ENCODE results near the gene TMPRSS9.

The TMPRSS9 gene

GRCh38 chr19:2335848-2336247 lies 24.2 kb upstream of the TMPRSS9 start:
- Histone ChIP-seq H2AFZ (ENCODE audit: insufficient read depth, low read length, poor library complexity) (no peak overlapping the region), H3K4me2 (ENCODE audit: low read length) (no peak overlapping the region), H3K27me3 (ENCODE audit: insufficient read depth, low read length) (no peaks in the 10 kb centered on the region), H3K27ac (ENCODE audit: low read depth, low read length) (no peak overlapping the region), H3K36me3 (ENCODE audit: control insufficient read depth in 1 of 2, insufficient read depth in 2 of 2, low read length in 2 of 2) (peaks cover 12 to 24% of the 10 kb centered on the region in 2 experiments), H3K23ac (ENCODE audit: low read length) (peak overlapping the region; percentile 11), H3K79me1 (ENCODE audit: low read length) (peaks cover 2% of the 10 kb centered on the region), H3K9ac (ENCODE audit: low read length) (no peak overlapping the region), H3K4me3 (ENCODE audit: low read depth, low read length) (no peak overlapping the region), H2BK12ac (ENCODE audit: low read length) (no peak overlapping the region), H2BK120ac (ENCODE audit: insufficient read depth, low read length, poor library complexity) (no peak overlapping the region), H3K9me3 (ENCODE audit: insufficient read depth, low read depth, low read length) (peaks cover 9% of the 10 kb centered on the region), H4K91ac (ENCODE audit: low read depth, low read length) (no peak overlapping the region), H4K12ac (ENCODE audit: low read depth, low read length) (no peak overlapping the region), H2AK5ac (ENCODE audit: low read length) (no peak overlapping the region), H3K79me2 (ENCODE audit: control insufficient read depth, insufficient read depth, low read length, poor library complexity) (no peaks in the 10 kb centered on the region), H3K4me1 (ENCODE audit: control insufficient read depth in 1 of 2, insufficient read depth in 2 of 2, low read length in 2 of 2) (peaks cover 14 to 17% of the 10 kb centered on the region in 2 experiments), H3K14ac (ENCODE audit: low read length) (no peak overlapping the region), H3K18ac (ENCODE audit: low read length) (no peak overlapping the region), H2BK5ac (ENCODE audit: low read depth, low read length, poor library complexity) (no peak overlapping the region), H3K4ac (ENCODE audit: low read depth, low read length) (no peak overlapping the region), H4K8ac (ENCODE audit: low read depth, low read length) (no peak overlapping the region)
- WGBS (ENCODE audit: extremely low coverage, insufficient coverage, insufficient read length) = no CpG with 5 or more reads among the region's 3 CpGs
- DNase-seq = no peak

GRCh38 chr19:2336528-2337328 lies 23.3 kb upstream of the TMPRSS9 start:
- Histone ChIP-seq H3K4me3 (ENCODE audit: low read depth, low read length) (peak overlapping the region; percentile 4), H3K27ac (ENCODE audit: low read depth, low read length) (peak overlapping the region; percentile 3), H2BK12ac (ENCODE audit: low read length) (no peak overlapping the region), H3K23ac (ENCODE audit: low read length) (peak overlapping the region; percentile 10), H3K4me2 (ENCODE audit: low read length) (no peak overlapping the region), H2AFZ (ENCODE audit: insufficient read depth, low read length, poor library complexity) (no peak overlapping the region), H3K4me1 (ENCODE audit: control insufficient read depth in 1 of 2, insufficient read depth in 2 of 2, low read length in 2 of 2) (peaks cover 22 to 25% of the 10 kb centered on the region in 2 experiments), H3K9ac (ENCODE audit: low read length) (no peak overlapping the region), H4K91ac (ENCODE audit: low read depth, low read length) (peak overlapping the region; percentile 9), H2BK5ac (ENCODE audit: low read depth, low read length, poor library complexity) (no peak overlapping the region), H3K9me3 (ENCODE audit: insufficient read depth, low read depth, low read length) (peaks cover 9% of the 10 kb centered on the region), H3K4ac (ENCODE audit: low read depth, low read length) (no peak overlapping the region), H3K27me3 (ENCODE audit: insufficient read depth, low read length) (no peaks in the 10 kb centered on the region), H3K36me3 (ENCODE audit: control insufficient read depth in 1 of 2, insufficient read depth in 2 of 2, low read length in 2 of 2) (peaks cover 17 to 29% of the 10 kb centered on the region in 2 experiments), H3K14ac (ENCODE audit: low read length) (no peak overlapping the region), H2BK120ac (ENCODE audit: insufficient read depth, low read length, poor library complexity) (no peak overlapping the region), H3K18ac (ENCODE audit: low read length) (no peak overlapping the region), H3K79me2 (ENCODE audit: control insufficient read depth, insufficient read depth, low read length, poor library complexity) (peaks cover 4% of the 10 kb centered on the region), H4K12ac (ENCODE audit: low read depth, low read length) (no peak overlapping the region), H4K8ac (ENCODE audit: low read depth, low read length) (no peak overlapping the region), H3K79me1 (ENCODE audit: low read length) (peaks cover 10% of the 10 kb centered on the region), H2AK5ac (ENCODE audit: low read length) (no peak overlapping the region)
- 100% methylated on average over 1 of the region's 33 CpGs for WGBS (ENCODE audit: extremely low coverage, insufficient coverage, insufficient read length)
- DNase-seq = no peak

- H3K4ac ChIP-seq (ENCODE audit: low read depth, low read length) = no peak overlapping the region
- H3K23ac ChIP-seq (ENCODE audit: low read length) = no peak overlapping the region
- H2BK5ac ChIP-seq (ENCODE audit: low read depth, low read length, poor library complexity) = no peak overlapping the region
- no peaks in the 10 kb centered on the region for H3K27me3 ChIP-seq (ENCODE audit: insufficient read depth, low read length)
- H3K14ac ChIP-seq (ENCODE audit: low read length) = no peak overlapping the region
- peak overlapping the region; percentile 22 for H4K91ac ChIP-seq (ENCODE audit: low read depth, low read length)
- DNase-seq = peak; percentile 87 to 92
- H4K8ac ChIP-seq (ENCODE audit: low read depth, low read length) = peak overlapping the region; percentile 45
- WGBS (ENCODE audit: extremely low coverage, insufficient coverage, insufficient read length) = no CpG with 5 or more reads among the region's 19 CpGs
- peak overlapping the region; percentile 25 for H3K27ac ChIP-seq (ENCODE audit: low read depth, low read length)
- H3K79me2 ChIP-seq (ENCODE audit: control insufficient read depth, insufficient read depth, low read length, poor library complexity) = peaks cover 4% of the 10 kb centered on the region
- H3K9me3 ChIP-seq (ENCODE audit: insufficient read depth, low read depth, low read length) = peaks cover 9% of the 10 kb centered on the region
- peak overlapping the region; percentile 27 for H3K18ac ChIP-seq (ENCODE audit: low read length)
- H3K79me1 ChIP-seq (ENCODE audit: low read length) = peaks cover 10% of the 10 kb centered on the region
- peaks cover 17 to 29% of the 10 kb centered on the region in 2 experiments for H3K36me3 ChIP-seq (ENCODE audit: control insufficient read depth in 1 of 2, insufficient read depth in 2 of 2, low read length in 2 of 2)
- no peak overlapping the region for H2BK120ac ChIP-seq (ENCODE audit: insufficient read depth, low read length, poor library complexity)
- no peak overlapping the region for H3K4me3 ChIP-seq (ENCODE audit: low read depth, low read length)
- H4K12ac ChIP-seq (ENCODE audit: low read depth, low read length) = peak overlapping the region; percentile 8
- H3K4me2 ChIP-seq (ENCODE audit: low read length) = no peak overlapping the region
- no peak overlapping the region for H2AK5ac ChIP-seq (ENCODE audit: low read length)
- peaks cover 25% of the 10 kb centered on the region in 2 experiments for H3K4me1 ChIP-seq (ENCODE audit: control insufficient read depth in 1 of 2, insufficient read depth in 2 of 2, low read length in 2 of 2)
- H2AFZ ChIP-seq (ENCODE audit: insufficient read depth, low read length, poor library complexity) = no peak overlapping the region
- no peak overlapping the region for H3K9ac ChIP-seq (ENCODE audit: low read length)
- H2BK12ac ChIP-seq (ENCODE audit: low read length) = no peak overlapping the region
These were observed 22.7 kb upstream of the TMPRSS9 start for GRCh38 chr19:2337329-2337707.

- H2BK120ac ChIP-seq (ENCODE audit: insufficient read depth, low read length, poor library complexity) = no peak overlapping the region
- H3K36me3 ChIP-seq (ENCODE audit: control insufficient read depth in 1 of 2, insufficient read depth in 2 of 2, low read length in 2 of 2) = peaks cover 20 to 29% of the 10 kb centered on the region in 2 experiments
- H2BK5ac ChIP-seq (ENCODE audit: low read depth, low read length, poor library complexity) = no peak overlapping the region
- H4K91ac ChIP-seq (ENCODE audit: low read depth, low read length) = peak overlapping the region; percentile 22
- peak overlapping the region; percentile 14 for H2AK5ac ChIP-seq (ENCODE audit: low read length)
- DNase-seq = no peak
- peak overlapping the region; percentile 16 for H3K4ac ChIP-seq (ENCODE audit: low read depth, low read length)
- peaks cover 9% of the 10 kb centered on the region for H3K9me3 ChIP-seq (ENCODE audit: insufficient read depth, low read depth, low read length)
- H4K8ac ChIP-seq (ENCODE audit: low read depth, low read length) = no peak overlapping the region
- H3K27ac ChIP-seq (ENCODE audit: low read depth, low read length) = no peak overlapping the region
- no peak overlapping the region for H4K12ac ChIP-seq (ENCODE audit: low read depth, low read length)
- H3K14ac ChIP-seq (ENCODE audit: low read length) = no peak overlapping the region
- peaks cover 12% of the 10 kb centered on the region for H3K79me1 ChIP-seq (ENCODE audit: low read length)
- no peak overlapping the region for H2BK12ac ChIP-seq (ENCODE audit: low read length)
- H3K18ac ChIP-seq (ENCODE audit: low read length) = peak overlapping the region; percentile 43
- H3K9ac ChIP-seq (ENCODE audit: low read length) = no peak overlapping the region
- H3K79me2 ChIP-seq (ENCODE audit: control insufficient read depth, insufficient read depth, low read length, poor library complexity) = peaks cover 4% of the 10 kb centered on the region
- peaks cover 26 to 29% of the 10 kb centered on the region in 2 experiments for H3K4me1 ChIP-seq (ENCODE audit: control insufficient read depth in 1 of 2, insufficient read depth in 2 of 2, low read length in 2 of 2)
- H3K27me3 ChIP-seq (ENCODE audit: insufficient read depth, low read length) = no peaks in the 10 kb centered on the region
- H3K23ac ChIP-seq (ENCODE audit: low read length) = no peak overlapping the region
- no peak overlapping the region for H3K4me2 ChIP-seq (ENCODE audit: low read length)
- H2AFZ ChIP-seq (ENCODE audit: insufficient read depth, low read length, poor library complexity) = no peak overlapping the region
- no peak overlapping the region for H3K4me3 ChIP-seq (ENCODE audit: low read depth, low read length)
- WGBS (ENCODE audit: extremely low coverage, insufficient coverage, insufficient read length) = no CpG with 5 or more reads among the region's 21 CpGs
These were observed 21.9 kb upstream of the TMPRSS9 start for GRCh38 chr19:2338055-2338615.
